ENCODE results near the gene RNF157. TPM values are rescaled to one million over a fixed set of nuclear protein-coding genes. Genes with fewer than 3 reads are reported as not detected.

Gene RNF157
- total RNA-seq, 2 experiments from 2014 or later: 73.0 to 148 TPM

- peaks cover 30% of the 10 kb centered on the region for H3K36me3 Mint-ChIP-seq
- no peak overlapping the region for H3K4me3 Mint-ChIP-seq
- ATAC-seq: no peak
- DNase-seq: no peak
- no peaks in the 10 kb centered on the region for H3K9me3 Mint-ChIP-seq (ENCODE audit: low read depth)
- peak overlapping the region; percentile 45 for H3K27ac Mint-ChIP-seq
- CTCF ChIA-PET: no interaction called here
- no peaks in the 10 kb centered on the region for H3K27me3 Mint-ChIP-seq
- peaks cover 46% of the 10 kb centered on the region for H3K4me1 Mint-ChIP-seq
These were observed 91.1 kb downstream of the RNF157 start for GRCh38 chr17:76149214-76149613.

- H3K4me1 Mint-ChIP-seq: peaks cover 57% of the 10 kb centered on the region
- H3K36me3 Mint-ChIP-seq: peaks cover 29% of the 10 kb centered on the region
- ATAC-seq (no peak), DNase-seq (no peak)
- no peaks in the 10 kb centered on the region for H3K27me3 Mint-ChIP-seq
- no peaks in the 10 kb centered on the region for H3K9me3 Mint-ChIP-seq (ENCODE audit: low read depth)
- CTCF ChIA-PET: no interaction called here
- H3K4me3 Mint-ChIP-seq: no peak overlapping the region
- H3K27ac Mint-ChIP-seq: no peak overlapping the region
These were observed 92.3 kb downstream of the RNF157 start for GRCh38 chr17:76148015-76148326.

DNA sequence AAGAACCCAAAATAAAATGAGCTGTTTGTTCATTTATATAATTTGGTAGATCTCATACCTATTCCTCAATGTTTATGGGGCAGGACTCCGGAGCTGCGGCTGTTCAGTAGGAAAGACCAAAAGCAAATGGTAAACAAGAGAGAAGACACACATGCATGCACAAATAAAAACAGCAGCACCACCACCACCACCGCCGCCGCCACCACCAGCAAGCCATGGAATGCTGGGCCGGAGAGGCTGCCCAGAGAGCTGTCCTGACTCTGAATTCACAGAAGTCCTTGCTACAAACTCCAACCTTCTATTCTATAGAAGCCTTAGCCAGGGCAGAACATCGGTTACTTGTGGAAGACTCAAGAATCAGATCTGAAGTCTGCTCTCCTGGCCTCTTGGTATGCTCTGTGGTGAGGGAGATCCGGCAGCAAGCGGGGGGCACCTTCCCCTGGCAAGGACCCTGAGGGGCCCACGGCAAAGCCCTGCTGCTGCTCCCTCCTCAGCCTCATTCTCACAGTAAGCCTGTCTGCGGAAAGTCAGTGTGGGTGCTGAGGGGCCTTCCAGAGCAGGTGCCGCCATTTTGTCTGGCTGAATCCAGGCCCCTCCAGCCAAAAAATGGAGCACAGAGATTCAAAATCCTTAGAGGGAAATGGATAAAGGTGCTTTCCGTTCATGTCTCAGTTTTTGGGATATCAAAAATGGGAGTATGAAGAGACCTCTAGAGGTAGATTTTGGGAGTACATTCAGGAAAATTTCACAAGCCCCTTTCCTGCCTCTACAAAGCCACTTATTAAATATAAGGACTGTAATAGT lies 92.9 kb downstream of the RNF157 start:
- no peaks in the 10 kb centered on the region for H3K27me3 Mint-ChIP-seq
- peak overlapping the region; percentile 92 for H3K27ac Mint-ChIP-seq

DNA sequence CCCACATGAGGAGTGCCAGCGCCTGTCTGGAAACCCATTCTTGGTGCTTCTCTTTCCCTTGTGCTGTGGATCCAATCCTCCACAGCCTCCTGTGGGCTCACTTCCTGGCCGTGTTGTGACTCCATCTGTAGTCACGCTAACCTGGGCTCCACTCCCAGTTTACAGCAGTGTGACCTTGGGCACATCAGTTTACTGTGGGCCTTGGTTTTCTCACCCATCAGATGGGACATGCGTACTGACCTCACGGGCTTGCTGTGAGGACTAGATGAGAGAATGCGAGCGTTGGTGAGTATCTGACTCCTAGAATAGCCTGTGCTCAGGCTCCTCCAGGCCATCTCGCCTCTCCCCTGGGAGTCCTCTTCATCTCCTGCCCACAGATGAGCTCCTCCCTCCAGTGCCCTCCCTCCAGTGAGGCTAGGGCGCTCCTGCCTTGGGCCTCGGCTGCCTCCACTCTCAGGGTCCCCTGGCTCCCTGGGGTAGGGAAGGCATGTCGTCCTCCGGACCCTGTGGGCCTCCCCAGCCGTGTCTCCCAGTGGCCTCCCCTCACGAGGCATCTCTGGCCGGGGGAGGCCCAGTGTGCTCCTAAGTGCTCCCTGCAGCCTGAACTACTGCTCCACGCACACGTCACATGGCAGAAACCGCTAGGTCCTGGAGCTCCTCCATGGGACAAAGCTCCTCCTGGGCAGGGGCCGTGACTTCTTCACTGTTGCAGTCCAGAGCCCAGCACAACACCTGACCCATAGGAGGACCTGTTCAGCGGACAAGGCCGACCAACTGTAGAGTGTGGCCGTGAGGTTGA lies 94.0 kb downstream of the RNF157 start:
- Mint-ChIP-seq H3K4me3 (peak overlapping the region; percentile 45), H3K27me3 (no peaks in the 10 kb centered on the region), H3K27ac (peak overlapping the region; percentile 92), H3K36me3 (peaks cover 16% of the 10 kb centered on the region), H3K4me1 (peaks cover 62% of the 10 kb centered on the region), H3K9me3 (ENCODE audit: low read depth) (no peaks in the 10 kb centered on the region)
- ATAC-seq: peak; percentile 3
- DNase-seq: peak; percentile 55
- CTCF ChIA-PET: interaction anchor here (0.7 to 6.7 kb wide), 13 partner anchors 12 to 252 kb away, joined by 3 to 62 read pairs (median 4); no protein-coding TSS in a partner anchor

More for the DNA sequence above, 92.9 kb downstream of the RNF157 start:
- no peak overlapping the region for H3K4me3 Mint-ChIP-seq
- ATAC-seq (no peak), DNase-seq (no peak)
- H3K4me1 Mint-ChIP-seq: peaks cover 61% of the 10 kb centered on the region
- CTCF ChIA-PET: interaction anchor here (0.9 to 2.7 kb wide), 2 partner anchors 24 to 132 kb away, joined by 3 to 12 read pairs; no protein-coding TSS in a partner anchor
- peaks cover 27% of the 10 kb centered on the region for H3K36me3 Mint-ChIP-seq
- H3K9me3 Mint-ChIP-seq (ENCODE audit: low read depth): no peaks in the 10 kb centered on the region

DNA sequence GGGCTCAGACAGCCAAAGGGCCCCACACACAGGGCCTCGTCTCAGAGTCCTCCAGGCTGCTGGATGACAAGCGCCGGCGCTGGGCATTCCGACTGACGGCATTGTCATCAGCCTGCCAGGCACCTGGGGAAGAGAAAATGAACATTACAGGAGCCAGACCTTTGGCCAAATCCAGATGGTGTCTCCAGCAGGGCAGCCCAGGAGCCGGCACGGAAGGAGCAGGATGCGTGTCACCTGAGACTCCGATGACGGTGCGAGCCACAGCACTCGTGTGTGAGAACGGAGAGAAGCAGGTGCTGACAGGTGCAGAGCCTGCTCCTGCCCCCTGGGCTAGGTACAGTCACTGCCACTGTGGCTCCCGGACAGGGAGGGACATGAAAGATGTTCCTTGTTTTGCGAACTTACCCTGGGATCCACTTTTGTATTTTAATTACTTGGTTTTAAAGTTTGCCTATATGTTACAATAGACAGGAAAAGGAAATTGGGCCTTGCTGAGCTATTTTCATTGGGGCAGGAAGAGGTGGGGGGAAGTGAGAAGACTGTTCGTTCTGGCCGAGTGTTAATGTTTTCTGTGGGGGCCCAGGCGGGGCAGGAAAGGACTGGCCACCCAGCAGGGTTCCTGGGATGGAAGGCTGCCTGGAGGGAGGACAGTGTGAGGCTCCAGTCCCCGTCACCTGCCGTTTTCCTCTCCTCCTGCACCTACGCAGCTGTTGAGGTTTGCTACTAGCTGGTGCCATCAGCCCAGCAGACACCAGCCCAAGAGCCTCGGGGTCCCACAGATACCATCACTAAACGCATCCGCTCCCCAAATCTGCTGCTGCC lies 94.9 kb downstream of the RNF157 start:
- Mint-ChIP-seq H3K4me1 (peaks cover 64% of the 10 kb centered on the region), H3K9me3 (ENCODE audit: low read depth) (no peaks in the 10 kb centered on the region), H3K36me3 (peaks cover 12% of the 10 kb centered on the region), H3K27me3 (peaks cover 4% of the 10 kb centered on the region), H3K4me3 (peak overlapping the region; percentile 45), H3K27ac (peak overlapping the region; percentile 92)
- DNase-seq (peak; percentile 69), ATAC-seq (peak; percentile 17)
- CTCF ChIA-PET: interaction anchor here (0.7 to 6.7 kb wide), 13 partner anchors 11 to 253 kb away, joined by 3 to 62 read pairs (median 4); no protein-coding TSS in a partner anchor

DNA sequence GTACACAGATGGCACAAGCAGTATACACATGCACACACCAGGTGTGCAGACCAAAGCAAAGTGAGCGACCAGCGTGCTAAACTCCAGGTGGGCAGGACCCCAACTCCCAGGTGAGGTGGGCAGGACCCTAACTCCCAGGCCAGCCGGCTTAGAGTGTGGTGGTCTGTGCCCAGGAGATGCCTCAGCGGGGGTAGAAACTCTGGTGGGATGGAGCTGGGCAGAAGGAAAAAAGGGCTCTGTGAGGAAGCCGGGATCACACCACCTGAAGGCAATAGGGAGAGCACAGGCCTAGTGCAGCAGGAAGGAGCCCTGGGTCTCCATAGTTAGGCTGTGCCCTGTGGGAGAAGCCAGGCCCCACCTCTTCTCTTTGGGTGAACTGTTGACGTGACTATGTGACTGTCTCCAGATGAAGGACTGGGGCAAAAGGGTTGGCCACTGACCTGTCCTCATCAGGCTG lies 97.7 kb downstream of the RNF157 start:
- H3K9me3 Mint-ChIP-seq (ENCODE audit: low read depth): no peaks in the 10 kb centered on the region
- H3K4me3 Mint-ChIP-seq: peak overlapping the region; percentile 5
- CTCF ChIA-PET: interaction anchor here (0.8 to 6.7 kb wide), 6 partner anchors 8 to 138 kb away, joined by 3 to 62 read pairs (median 6); no protein-coding TSS in a partner anchor
- ATAC-seq: no peak
- DNase-seq: no peak
- peaks cover 14% of the 10 kb centered on the region for H3K27me3 Mint-ChIP-seq
- H3K27ac Mint-ChIP-seq: peak overlapping the region; percentile 92
- H3K4me1 Mint-ChIP-seq: peaks cover 66% of the 10 kb centered on the region
- peaks cover 8% of the 10 kb centered on the region for H3K36me3 Mint-ChIP-seq

- Mint-ChIP-seq H3K4me1 (peaks cover 63% of the 10 kb centered on the region), H3K27me3 (peaks cover 14% of the 10 kb centered on the region)
These were observed 98.2 kb downstream of the RNF157 start for GRCh38 chr17:76142039-76142584.

GRCh38 chr17:76141212-76142038 lies 98.9 kb downstream of the RNF157 start, which contains the start of gene FOXJ1:
FOXJ1 (minus strand) TSS chr17:76141245; CDS start chr17:76140395, 850 bp downstream.
- H3K36me3 Mint-ChIP-seq: peaks cover 4% of the 10 kb centered on the region
- CTCF ChIA-PET: interaction anchor here (1.0 to 6.7 kb wide), 8 partner anchors 9 to 157 kb away, joined by 3 to 62 read pairs (median 6); no protein-coding TSS in a partner anchor
- peaks cover 14% of the 10 kb centered on the region for H3K27me3 Mint-ChIP-seq
- peak; percentile 94 for DNase-seq
- peak; percentile 73 for ATAC-seq
- peak within 1 kb of the TSS; percentile 67 for H3K4me3 Mint-ChIP-seq
- peaks cover 56% of the 10 kb centered on the region for H3K4me1 Mint-ChIP-seq
- no peak within 1 kb of the TSS for H3K27ac Mint-ChIP-seq
- H3K9me3 Mint-ChIP-seq (ENCODE audit: low read depth): no peaks in the 10 kb centered on the region

More at GRCh38 chr17:76142039-76142584, 98.2 kb downstream of the RNF157 start:
- CTCF ChIA-PET: interaction anchor here (1.0 to 6.7 kb wide), 5 partner anchors 8 to 138 kb away, joined by 3 to 62 read pairs (median 7); no protein-coding TSS in a partner anchor
- Mint-ChIP-seq H3K27ac (peak overlapping the region; percentile 92), H3K36me3 (peaks cover 7% of the 10 kb centered on the region), H3K4me3 (peak overlapping the region; percentile 5), H3K9me3 (ENCODE audit: low read depth) (no peaks in the 10 kb centered on the region)
- no peak for DNase-seq
- no peak for ATAC-seq

DNA sequence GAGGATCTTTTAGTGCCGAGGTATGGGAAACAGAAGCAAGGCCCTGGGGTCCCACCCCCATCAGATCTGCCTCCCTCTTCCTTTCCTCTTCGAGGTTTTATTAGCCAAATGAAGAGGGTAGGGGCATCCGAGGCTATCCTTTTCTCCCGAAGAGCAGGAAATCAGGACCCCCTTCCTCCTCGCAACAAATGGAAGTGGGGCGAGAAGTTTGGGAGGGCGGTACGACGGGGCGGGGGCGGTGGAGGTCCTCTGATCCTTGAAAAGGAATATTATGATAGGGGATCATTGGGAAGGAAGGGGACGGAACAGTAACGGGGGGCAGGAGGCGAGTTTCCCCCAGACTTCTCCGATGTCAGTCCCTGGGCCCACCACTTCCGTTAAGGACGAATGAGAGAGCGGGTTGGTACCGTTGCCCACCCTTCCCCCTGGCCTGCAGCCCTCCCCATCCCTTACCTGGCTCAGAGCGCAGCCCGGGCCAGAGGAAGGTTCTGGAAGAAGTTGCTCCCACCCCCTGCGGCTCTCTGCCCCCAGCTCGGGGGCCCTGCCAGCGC lies 99.6 kb downstream of the RNF157 start:
- ATAC-seq: no peak
- no peak for DNase-seq
- Mint-ChIP-seq H3K9me3 (ENCODE audit: low read depth) (no peaks in the 10 kb centered on the region), H3K36me3 (peaks cover 4% of the 10 kb centered on the region), H3K4me3 (peak overlapping the region; percentile 39), H3K27me3 (peaks cover 14% of the 10 kb centered on the region), H3K27ac (no peak overlapping the region), H3K4me1 (peaks cover 49% of the 10 kb centered on the region)
- CTCF ChIA-PET: interaction anchor here (1.3 to 6.7 kb wide), 6 partner anchors 14 to 158 kb away, joined by 3 to 62 read pairs (median 8); no protein-coding TSS in a partner anchor

GRCh38 chr17:76139801-76140660 lies 100.3 kb downstream of the RNF157 start:
- Mint-ChIP-seq H3K4me1 (peaks cover 49% of the 10 kb centered on the region), H3K27me3 (peaks cover 14% of the 10 kb centered on the region), H3K4me3 (peak overlapping the region; percentile 39), H3K36me3 (peaks cover 4% of the 10 kb centered on the region), H3K27ac (no peak overlapping the region), H3K9me3 (ENCODE audit: low read depth) (no peaks in the 10 kb centered on the region)
- ATAC-seq (no peak), DNase-seq (peak; percentile 54)
- CTCF ChIA-PET: interaction anchor here (1.3 to 6.7 kb wide), 6 partner anchors 14 to 159 kb away, joined by 3 to 62 read pairs (median 8); no protein-coding TSS in a partner anchor
